ENCODE results near the gene ZNF462. TPM values are rescaled to one million over a fixed set of nuclear protein-coding genes. Genes with fewer than 3 reads are reported as not detected.

ZNF462 gene
- total RNA-seq, 4 donors from 2014 or later = 9.3 to 13.3 (median 11.4) TPM

- H3K4me3 ChIP-seq = no peak overlapping the region
- no peak for TF ChIP-seq POLR2A (IDR thresholded peaks at IDR 0.05)
- TF ChIP-seq, protein P1, sequence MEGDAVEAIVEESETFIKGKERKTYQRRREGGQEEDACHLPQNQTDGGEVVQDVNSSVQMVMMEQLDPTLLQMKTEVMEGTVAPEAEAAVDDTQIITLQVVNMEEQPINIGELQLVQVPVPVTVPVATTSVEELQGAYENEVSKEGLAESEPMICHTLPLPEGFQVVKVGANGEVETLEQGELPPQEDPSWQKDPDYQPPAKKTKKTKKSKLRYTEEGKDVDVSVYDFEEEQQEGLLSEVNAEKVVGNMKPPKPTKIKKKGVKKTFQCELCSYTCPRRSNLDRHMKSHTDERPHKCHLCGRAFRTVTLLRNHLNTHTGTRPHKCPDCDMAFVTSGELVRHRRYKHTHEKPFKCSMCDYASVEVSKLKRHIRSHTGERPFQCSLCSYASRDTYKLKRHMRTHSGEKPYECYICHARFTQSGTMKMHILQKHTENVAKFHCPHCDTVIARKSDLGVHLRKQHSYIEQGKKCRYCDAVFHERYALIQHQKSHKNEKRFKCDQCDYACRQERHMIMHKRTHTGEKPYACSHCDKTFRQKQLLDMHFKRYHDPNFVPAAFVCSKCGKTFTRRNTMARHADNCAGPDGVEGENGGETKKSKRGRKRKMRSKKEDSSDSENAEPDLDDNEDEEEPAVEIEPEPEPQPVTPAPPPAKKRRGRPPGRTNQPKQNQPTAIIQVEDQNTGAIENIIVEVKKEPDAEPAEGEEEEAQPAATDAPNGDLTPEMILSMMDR (IDR thresholded peaks at IDR 0.05 in 4 of 5, conservative IDR thresholded peaks at IDR 0.05 in 1 of 5) = no peak
- peak overlapping the region; percentile 48 to 70 (median 59) for H3K27ac ChIP-seq
- intact Hi-C loops (cut with DNase I; ENCODE audit: low total_unique reads) = no loop called here
- H3K36me3 ChIP-seq = no peaks in the 10 kb centered on the region
- DNase-seq (no peak), ATAC-seq (no peak)
- in situ Hi-C loops (cut with MboI; ENCODE audit: low sequenced_read_pairs in 4 of 4) = no loop called here
- no peaks in the 10 kb centered on the region for H3K9me3 ChIP-seq
- peaks cover 34 to 38% of the 10 kb centered on the region in 2 donors for H3K4me1 ChIP-seq
- no peaks in the 10 kb centered on the region for H3K27me3 ChIP-seq
Observed at GRCh38 chr9:106963684-106964083, 100.7 kb downstream of the ZNF462 start.

DNA sequence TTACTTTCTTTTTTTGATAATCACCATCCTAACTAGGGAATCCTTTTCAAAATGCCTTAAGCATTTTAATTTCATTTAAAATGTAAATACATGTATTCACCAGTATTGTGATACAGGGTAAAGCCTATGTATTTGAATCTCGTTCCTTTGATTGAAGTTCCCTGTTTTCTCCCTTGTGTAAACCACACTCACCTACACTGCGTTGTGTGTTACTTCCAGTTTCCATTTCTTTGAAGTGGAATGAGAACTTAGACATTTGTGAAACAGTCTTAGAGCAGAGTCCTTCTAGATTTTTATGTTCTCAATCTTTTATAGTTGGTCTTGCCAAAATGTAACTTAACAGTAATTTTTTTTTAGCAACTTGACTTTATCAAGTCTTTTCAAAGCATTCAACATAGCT is 101.4 kb downstream of the ZNF462 start:
- Histone ChIP-seq H3K4me3 (no peak overlapping the region), H3K36me3 (no peaks in the 10 kb centered on the region), H3K27me3 (no peaks in the 10 kb centered on the region), H3K9me3 (no peaks in the 10 kb centered on the region), H3K4me1 (peaks cover 40 to 45% of the 10 kb centered on the region in 2 donors), H3K27ac (peak overlapping the region; percentile 13 to 70 (median 58))
- DNase-seq = no peak
- intact Hi-C loops (cut with DNase I; ENCODE audit: low total_unique reads) (no loop called here), in situ Hi-C loops (cut with MboI; ENCODE audit: low sequenced_read_pairs in 4 of 4) (no loop called here)
- ATAC-seq = no peak
- TF ChIP-seq, protein P1 (IDR thresholded peaks at IDR 0.05 in 4 of 5, conservative IDR thresholded peaks at IDR 0.05 in 1 of 5) = no peak
- TF ChIP-seq POLR2A (IDR thresholded peaks at IDR 0.05) = no peak

DNA sequence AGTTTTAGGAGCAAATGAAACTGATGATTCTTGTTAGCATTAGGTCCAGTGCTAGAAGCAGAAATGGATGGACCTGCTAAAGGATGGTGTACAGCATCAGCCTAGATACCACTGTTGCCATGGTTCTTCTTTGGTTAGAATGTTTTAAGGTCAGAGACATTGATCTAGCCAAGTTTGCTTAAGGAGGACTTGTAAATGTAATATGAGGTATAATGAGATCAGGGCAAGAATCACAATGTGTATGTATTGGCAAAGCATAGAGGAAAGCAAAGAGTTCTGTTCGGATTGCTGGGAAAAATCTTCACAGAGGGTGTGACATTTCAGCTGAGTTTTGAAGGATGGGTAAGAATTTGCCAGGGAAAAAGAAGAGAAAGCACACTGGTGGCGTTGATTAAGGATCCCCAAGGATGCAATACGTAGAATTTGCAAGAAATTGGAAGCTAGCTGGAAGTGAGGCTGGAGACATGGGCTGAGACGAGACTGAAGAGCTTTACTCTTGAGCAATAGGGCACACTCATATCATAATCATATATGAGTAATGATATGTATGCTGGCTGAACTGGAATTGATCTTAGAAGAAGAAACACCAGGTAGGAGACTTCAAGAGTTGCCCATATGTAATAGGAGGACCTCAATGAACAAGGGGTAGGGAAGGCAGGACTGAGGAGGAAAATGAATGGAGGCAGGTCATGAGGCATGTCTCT is 102.0 kb downstream of the ZNF462 start:
- peak overlapping the region in 2 of 4 donors; percentile 17 to 48 for H3K27ac ChIP-seq
- no peak for DNase-seq
- no peaks in the 10 kb centered on the region for H3K9me3 ChIP-seq
- intact Hi-C loops (cut with DNase I; ENCODE audit: low total_unique reads) = no loop called here
- peaks cover 43 to 47% of the 10 kb centered on the region in 2 donors for H3K4me1 ChIP-seq
- no peak for TF ChIP-seq POLR2A (IDR thresholded peaks at IDR 0.05)
- TF ChIP-seq, protein P1 (IDR thresholded peaks at IDR 0.05 in 4 of 5, conservative IDR thresholded peaks at IDR 0.05 in 1 of 5) = no peak
- no peaks in the 10 kb centered on the region for H3K27me3 ChIP-seq
- no peak for ATAC-seq
- in situ Hi-C loops (cut with MboI; ENCODE audit: low sequenced_read_pairs in 4 of 4) = no loop called here
- H3K36me3 ChIP-seq = no peaks in the 10 kb centered on the region
- H3K4me3 ChIP-seq = no peak overlapping the region

DNA sequence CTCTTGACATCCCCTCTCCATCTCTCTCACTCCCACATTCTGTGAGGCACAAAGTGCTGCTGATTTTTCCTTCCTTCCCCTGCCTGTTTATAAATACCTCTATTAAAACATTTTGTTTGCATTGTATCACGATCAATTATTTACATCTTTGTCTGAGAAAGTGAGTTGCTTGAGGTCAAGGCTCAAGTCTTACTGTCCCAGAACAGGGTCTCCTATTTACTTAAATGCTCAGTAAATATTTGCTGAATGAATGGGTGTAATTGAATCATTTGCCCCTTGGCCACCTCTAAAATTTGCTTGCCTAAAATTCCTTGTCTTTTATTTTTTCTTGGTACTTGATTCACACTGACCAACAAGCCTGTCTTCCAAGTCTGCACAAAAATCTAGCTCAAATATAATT is 103.5 kb downstream of the ZNF462 start:
- ATAC-seq = no peak

More for the DNA sequence above, 103.5 kb downstream of the ZNF462 start:
- no peaks in the 10 kb centered on the region for H3K27me3 ChIP-seq
- H3K4me3 ChIP-seq = no peak overlapping the region
- in situ Hi-C loops (cut with MboI; ENCODE audit: low sequenced_read_pairs in 4 of 4) (no loop called here), intact Hi-C loops (cut with DNase I; ENCODE audit: low total_unique reads) (no loop called here)
- no peak overlapping the region for H3K27ac ChIP-seq
- no peak for DNase-seq
- H3K9me3 ChIP-seq = no peaks in the 10 kb centered on the region
- no peaks in the 10 kb centered on the region for H3K36me3 ChIP-seq
- H3K4me1 ChIP-seq = peaks cover 43 to 56% of the 10 kb centered on the region in 2 donors
- no peak for TF ChIP-seq POLR2A (IDR thresholded peaks at IDR 0.05)
- TF ChIP-seq, protein P1 (IDR thresholded peaks at IDR 0.05 in 4 of 5, conservative IDR thresholded peaks at IDR 0.05 in 1 of 5) = no peak

Measured in gastrocnemius medialis (tissue), 4 donors.